Suppressor macrophage (primary cell): ENCODE data around the gene CDH23.
A peak's percentile ranks its signal among the peaks of the same experiment; 100 is the strongest.

Experiments used
- DNase-seq, 4 experiments: peaks; one replicate each; pipeline ENCODE4 v3.0.0-alpha.2; 2020 to 2022

CDH23 gene

GRCh38 chr10:71663311-71663710, 266.6 kb downstream of the CDH23 start:
- DNase-seq: no peak

- no peak for DNase-seq
Measured at GRCh38 chr10:71664585-71664984, 267.9 kb downstream of the CDH23 start.

- DNase-seq: no peak
Measured at GRCh38 chr10:71665456-71665855, 268.7 kb downstream of the CDH23 start.

GRCh38 chr10:71666639-71667386, 270.1 kb downstream of the CDH23 start:
- peak in 1 of 4 experiments; percentile 38 for DNase-seq

GRCh38 chr10:71667387-71667752, 270.6 kb downstream of the CDH23 start:
- peak; percentile 9 to 57 (median 38) for DNase-seq

- DNase-seq: no peak
Measured at GRCh38 chr10:71671994-71672946, 275.6 kb downstream of the CDH23 start.

GRCh38 chr10:71675295-71675970, 278.7 kb downstream of the CDH23 start:
- no peak for DNase-seq

- DNase-seq: no peak
Measured at GRCh38 chr10:71677261-71677660, 280.5 kb downstream of the CDH23 start.

- DNase-seq: peak in 3 of 4 experiments; percentile 44 to 62 (median 50)
Measured at GRCh38 chr10:71678057-71678805, 281.5 kb downstream of the CDH23 start.

- DNase-seq: no peak
Measured at GRCh38 chr10:71679425-71679824, 282.7 kb downstream of the CDH23 start.

GRCh38 chr10:71681977-71682376, 285.3 kb downstream of the CDH23 start:
- DNase-seq: no peak

- DNase-seq: no peak
Measured at GRCh38 chr10:71683301-71683700, 286.6 kb downstream of the CDH23 start.

- DNase-seq: no peak
Measured at GRCh38 chr10:71684356-71685173, 287.8 kb downstream of the CDH23 start.

GRCh38 chr10:71685554-71686232, 289.0 kb downstream of the CDH23 start:
- DNase-seq: no peak

GRCh38 chr10:71687077-71687476, 290.4 kb downstream of the CDH23 start:
- no peak for DNase-seq

GRCh38 chr10:71687480-71687879, 290.8 kb downstream of the CDH23 start:
- DNase-seq: no peak

- no peak for DNase-seq
Measured at GRCh38 chr10:71688256-71688655, 291.5 kb downstream of the CDH23 start.

- DNase-seq: no peak
Measured at GRCh38 chr10:71690094-71690720, 293.5 kb downstream of the CDH23 start.

GRCh38 chr10:71691405-71691804, 294.7 kb downstream of the CDH23 start:
- no peak for DNase-seq

GRCh38 chr10:71692598-71693306, 296.0 kb downstream of the CDH23 start:
- DNase-seq: no peak
